Measurements from ENCODE around the gene ATP2B2. TPM values are rescaled to one million over a fixed set of nuclear protein-coding genes. Genes with fewer than 3 reads are reported as not detected.

The ATP2B2 gene
- total RNA-seq, 1 donor from 2014 or later: not detected

DNA sequence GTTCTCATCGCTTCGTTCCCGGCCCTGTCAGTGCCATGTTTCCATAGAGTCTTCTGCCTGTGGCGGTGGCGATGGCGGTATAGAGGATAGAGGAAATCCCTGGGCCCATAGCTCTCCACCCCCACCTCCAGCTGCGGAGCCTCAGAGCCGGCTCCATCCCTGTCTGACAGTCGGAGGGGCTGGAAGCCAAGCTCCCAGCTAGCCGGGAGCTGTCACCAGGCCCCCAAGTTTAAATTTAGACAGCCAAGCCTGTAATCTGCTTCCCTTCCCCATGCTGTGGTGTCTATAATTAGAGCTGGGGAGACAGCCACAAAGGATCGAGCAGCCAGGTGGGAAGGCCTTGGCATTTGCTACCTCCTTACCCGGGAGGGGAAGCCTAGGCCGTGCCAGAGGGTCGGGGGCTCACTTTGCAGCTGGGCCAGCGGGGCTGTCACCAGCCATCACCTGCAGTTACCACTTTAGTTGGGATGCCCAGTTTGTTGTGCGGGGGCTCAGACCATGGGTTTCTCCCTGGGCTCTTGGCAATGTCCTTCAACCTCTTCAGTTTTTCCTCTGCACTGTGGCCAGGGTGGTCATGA is 128.1 kb downstream of the ATP2B2 start:
- H3K9me3 ChIP-seq (replicated peaks): no peaks in the 10 kb centered on the region
- intact Hi-C loops (cut with micrococcal nuclease): no loop called here
- peak overlapping the region; percentile 19 for H3K4me3 ChIP-seq
- TF ChIP-seq, protein P1, sequence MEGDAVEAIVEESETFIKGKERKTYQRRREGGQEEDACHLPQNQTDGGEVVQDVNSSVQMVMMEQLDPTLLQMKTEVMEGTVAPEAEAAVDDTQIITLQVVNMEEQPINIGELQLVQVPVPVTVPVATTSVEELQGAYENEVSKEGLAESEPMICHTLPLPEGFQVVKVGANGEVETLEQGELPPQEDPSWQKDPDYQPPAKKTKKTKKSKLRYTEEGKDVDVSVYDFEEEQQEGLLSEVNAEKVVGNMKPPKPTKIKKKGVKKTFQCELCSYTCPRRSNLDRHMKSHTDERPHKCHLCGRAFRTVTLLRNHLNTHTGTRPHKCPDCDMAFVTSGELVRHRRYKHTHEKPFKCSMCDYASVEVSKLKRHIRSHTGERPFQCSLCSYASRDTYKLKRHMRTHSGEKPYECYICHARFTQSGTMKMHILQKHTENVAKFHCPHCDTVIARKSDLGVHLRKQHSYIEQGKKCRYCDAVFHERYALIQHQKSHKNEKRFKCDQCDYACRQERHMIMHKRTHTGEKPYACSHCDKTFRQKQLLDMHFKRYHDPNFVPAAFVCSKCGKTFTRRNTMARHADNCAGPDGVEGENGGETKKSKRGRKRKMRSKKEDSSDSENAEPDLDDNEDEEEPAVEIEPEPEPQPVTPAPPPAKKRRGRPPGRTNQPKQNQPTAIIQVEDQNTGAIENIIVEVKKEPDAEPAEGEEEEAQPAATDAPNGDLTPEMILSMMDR (IDR thresholded peaks at IDR 0.05; ENCODE audit: borderline replicate concordance): no peak
- H3K27me3 ChIP-seq (ENCODE audit: low read depth): no peaks in the 10 kb centered on the region
- peak; percentile 50 for DNase-seq
- H3K27ac ChIP-seq (replicated peaks): peak overlapping the region; percentile 68
- H3K4me1 ChIP-seq: peaks cover 22% of the 10 kb centered on the region
- H3K36me3 ChIP-seq: no peaks in the 10 kb centered on the region

DNA sequence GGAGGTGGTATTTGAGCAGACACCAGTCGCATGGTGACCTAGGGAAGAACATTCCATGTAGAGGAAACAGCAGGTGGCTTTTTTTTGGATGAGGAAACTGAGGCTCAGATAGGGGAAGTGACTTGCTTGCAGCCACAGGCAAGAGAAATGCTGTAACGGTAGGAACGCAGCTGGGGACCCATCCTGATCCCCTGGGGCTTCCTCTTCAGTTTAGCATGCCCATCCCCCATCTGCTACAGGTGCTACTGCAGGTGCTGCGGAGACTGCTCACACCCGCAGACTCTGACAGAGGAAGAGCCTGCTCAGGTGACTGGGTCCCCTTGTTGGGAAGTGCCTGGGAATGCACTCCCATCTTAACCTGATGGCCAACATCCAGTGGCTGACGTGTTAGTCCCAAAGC is 129.0 kb downstream of the ATP2B2 start:
- intact Hi-C loops (cut with micrococcal nuclease): no loop called here
- Histone ChIP-seq H3K4me1 (peaks cover 22% of the 10 kb centered on the region), H3K4me3 (no peak overlapping the region), H3K27me3 (ENCODE audit: low read depth) (no peaks in the 10 kb centered on the region), H3K9me3 (replicated peaks) (peaks cover under 1% of the 10 kb centered on the region), H3K27ac (replicated peaks) (no peak overlapping the region), H3K36me3 (no peaks in the 10 kb centered on the region)
- no peak for DNase-seq
- TF ChIP-seq, protein P1 (IDR thresholded peaks at IDR 0.05; ENCODE audit: borderline replicate concordance): no peak

DNA sequence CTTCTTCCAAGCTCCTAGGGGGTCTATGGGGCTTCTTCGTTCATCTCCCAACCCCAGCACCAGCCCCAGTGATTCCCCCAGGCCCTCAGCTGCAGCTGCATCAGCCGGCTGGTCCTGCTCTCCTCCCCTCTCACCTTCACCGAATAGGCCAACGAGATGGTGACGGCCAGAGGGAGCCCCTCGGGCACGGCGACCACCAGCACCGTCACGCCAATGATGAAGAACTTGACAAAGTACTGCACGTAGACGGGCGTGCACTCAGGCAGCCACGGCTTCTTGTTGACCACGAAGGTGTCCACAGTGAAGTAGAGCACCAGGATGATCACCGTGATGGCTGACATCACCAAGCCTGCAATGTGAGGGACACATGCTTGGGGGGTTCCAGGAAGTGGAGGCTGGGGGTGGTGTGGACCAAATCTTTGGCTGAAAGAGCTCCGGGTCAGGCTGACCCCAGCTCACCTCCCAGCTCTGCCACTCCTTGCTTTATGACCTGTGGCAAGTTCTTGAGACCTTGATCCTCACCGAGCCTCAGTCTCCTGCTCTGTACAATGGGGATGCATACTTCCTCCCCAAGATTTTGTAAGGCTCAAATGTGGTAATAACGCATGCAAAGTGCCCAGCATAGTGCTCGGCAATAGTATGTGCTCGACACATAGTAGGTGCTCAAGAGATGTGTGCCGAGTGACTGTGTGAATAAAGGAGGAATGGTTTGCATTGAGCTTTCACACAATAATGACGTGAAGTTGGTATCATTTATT is 129.9 kb downstream of the ATP2B2 start:
- no peak overlapping the region for H3K4me3 ChIP-seq
- H3K36me3 ChIP-seq: no peaks in the 10 kb centered on the region
- H3K9me3 ChIP-seq (replicated peaks): peaks cover 6% of the 10 kb centered on the region
- TF ChIP-seq, protein P1 (IDR thresholded peaks at IDR 0.05; ENCODE audit: borderline replicate concordance): no peak
- no peak for DNase-seq
- H3K27ac ChIP-seq (replicated peaks): no peak overlapping the region
- intact Hi-C loops (cut with micrococcal nuclease): no loop called here
- H3K27me3 ChIP-seq (ENCODE audit: low read depth): no peaks in the 10 kb centered on the region
- H3K4me1 ChIP-seq: peaks cover 22% of the 10 kb centered on the region

DNA sequence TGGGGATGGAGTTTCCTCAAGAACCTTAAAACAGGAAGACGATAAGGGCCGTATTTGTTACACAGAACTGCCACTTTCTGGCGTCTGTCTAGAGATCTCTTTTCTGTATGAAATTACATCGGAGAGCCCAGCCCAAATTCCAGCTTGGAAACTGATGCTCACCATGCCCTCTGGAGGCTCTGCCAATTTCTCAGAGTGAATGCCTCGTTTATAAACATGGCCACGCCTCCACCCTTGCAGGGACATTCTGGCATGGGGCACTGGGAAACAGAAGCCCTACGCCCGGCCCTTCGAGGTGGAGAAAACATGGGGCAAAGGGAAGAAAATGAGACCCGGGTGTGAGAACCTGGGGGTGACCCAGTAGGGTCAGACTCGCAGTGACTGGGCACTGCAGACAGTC is 131.1 kb downstream of the ATP2B2 start:
- Histone ChIP-seq H3K4me1 (peaks cover 22% of the 10 kb centered on the region), H3K9me3 (replicated peaks) (peaks cover 6% of the 10 kb centered on the region), H3K27ac (replicated peaks) (no peak overlapping the region), H3K36me3 (no peaks in the 10 kb centered on the region), H3K4me3 (no peak overlapping the region), H3K27me3 (ENCODE audit: low read depth) (no peaks in the 10 kb centered on the region)
- intact Hi-C loops (cut with micrococcal nuclease): no loop called here
- TF ChIP-seq, protein P1 (IDR thresholded peaks at IDR 0.05; ENCODE audit: borderline replicate concordance): no peak
- no peak for DNase-seq

DNA sequence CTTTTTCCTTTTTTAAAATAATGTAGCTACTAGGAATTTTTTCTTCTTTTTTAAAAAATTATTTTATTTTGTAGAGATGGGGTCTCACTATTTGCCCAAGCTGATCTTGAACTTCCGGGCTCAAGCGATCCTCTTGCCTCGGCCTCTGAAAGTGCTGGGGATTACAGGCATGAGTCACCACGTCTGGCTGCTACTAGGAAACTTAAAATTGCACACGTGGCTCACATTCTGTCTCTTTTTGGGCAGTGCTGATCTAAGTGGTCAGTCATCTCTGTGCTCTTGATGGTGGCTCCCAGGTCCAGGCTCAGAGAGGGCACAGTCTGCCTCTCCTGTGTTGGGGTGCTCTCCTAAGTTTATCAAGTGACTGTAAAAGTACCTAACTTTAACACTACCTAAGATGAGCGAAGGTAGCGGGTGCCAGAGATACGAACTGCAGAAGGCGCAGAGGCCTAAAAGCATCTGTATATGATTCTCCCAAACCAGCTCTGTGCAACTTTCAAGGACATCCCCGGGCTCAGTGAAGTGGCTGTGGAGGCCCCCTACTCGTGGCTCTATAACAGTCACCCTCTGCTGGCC is 131.6 kb downstream of the ATP2B2 start:
- H3K36me3 ChIP-seq: no peaks in the 10 kb centered on the region
- H3K27me3 ChIP-seq (ENCODE audit: low read depth): no peaks in the 10 kb centered on the region
- peaks cover 22% of the 10 kb centered on the region for H3K4me1 ChIP-seq
- H3K4me3 ChIP-seq: no peak overlapping the region
- intact Hi-C loops (cut with micrococcal nuclease): no loop called here
- TF ChIP-seq, protein P1 (IDR thresholded peaks at IDR 0.05; ENCODE audit: borderline replicate concordance): no peak
- no peak for DNase-seq
- peaks cover 6% of the 10 kb centered on the region for H3K9me3 ChIP-seq (replicated peaks)
- H3K27ac ChIP-seq (replicated peaks): no peak overlapping the region
